BLaER1 treated with 17β-estradiol and CSF1 and Interleukin-3, amounts not matched to agents 10 nM and 100 nM (cell line): ENCODE data around the gene TOMT.
"Not testable (repeated sequence)": the region's sequence is repeated elsewhere in the genome, so short reads cannot be mapped to it uniquely, and the experiment has no call there.

Source experiments
- H3K27ac ChIP-seq, 11 experiments: shearing (Covaris generic); formaldehyde crosslinking; 2 replicates each; pipeline ENCODE4 v1.8.1; 2022
- H3K27me3 ChIP-seq, 11 experiments: shearing (Covaris generic); formaldehyde crosslinking; 2 replicates each; pipeline ENCODE4 v1.8.1; 2022
- H3K36me3 ChIP-seq, 11 experiments: shearing (Covaris generic); formaldehyde crosslinking; 2 replicates each; pipeline ENCODE4 v1.8.1; 2022
- H3K4me1 ChIP-seq, 10 experiments: shearing (Covaris generic); formaldehyde crosslinking; 2 replicates each; pipeline ENCODE4 v1.8.1; 2022
- H3K4me2 ChIP-seq, 11 experiments: shearing (Covaris generic); formaldehyde crosslinking; 2 replicates each; pipeline ENCODE4 v1.8.1; 2022
- H3K4me3 ChIP-seq, 10 experiments: shearing (Covaris generic); formaldehyde crosslinking; 2 replicates each; pipeline ENCODE4 v1.8.1; 2022
- H3K9ac ChIP-seq, 11 experiments: shearing (Covaris generic); formaldehyde crosslinking; 2 replicates each; pipeline ENCODE4 v1.8.1; 2022
- H3K9me3 ChIP-seq, 11 experiments: shearing (Covaris generic); formaldehyde crosslinking; replicated peaks in 1 of 11; 2 replicates each; pipeline ENCODE4 v1.8.1; 2022
- H4K20me1 ChIP-seq, 11 experiments: shearing (Covaris generic); formaldehyde crosslinking; 2 replicates each; pipeline ENCODE4 v1.8.1; 2022
- Cebpa-rat ChIP-seq, 11 experiments: shearing (Covaris generic); IDR thresholded peaks; 2 replicates each; pipeline ENCODE4 v1.8.1; 2022

Gene TOMT

DNA sequence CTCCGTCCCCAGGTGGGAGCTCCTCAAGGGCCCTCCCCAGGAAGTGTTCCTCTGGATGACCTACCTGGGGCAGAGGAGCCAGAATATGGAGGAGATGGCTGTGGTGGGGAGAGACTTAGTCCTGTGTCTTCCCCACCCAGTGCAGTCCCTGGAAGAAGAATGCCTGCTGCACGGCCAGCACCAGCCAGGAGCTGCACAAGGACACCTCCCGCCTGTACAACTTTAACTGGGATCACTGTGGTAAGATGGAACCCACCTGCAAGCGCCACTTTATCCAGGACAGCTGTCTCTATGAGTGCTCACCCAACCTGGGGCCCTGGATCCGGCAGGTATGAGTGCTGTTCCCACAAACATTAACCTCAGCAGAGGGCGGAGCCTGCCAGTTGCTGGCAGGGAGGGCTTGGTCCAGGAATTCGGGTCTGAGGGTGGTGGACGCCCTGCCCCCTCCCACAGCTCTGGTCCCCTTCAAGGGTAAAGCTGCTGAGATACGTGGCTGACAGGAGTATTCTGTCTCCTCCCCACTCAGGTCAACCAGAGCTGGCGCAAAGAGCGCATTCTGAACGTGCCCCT lies 33.2 kb downstream of the TOMT start:
- Histone ChIP-seq H3K27ac (no peak overlapping the region), H3K27me3 (no peaks in the 10 kb centered on the region), H3K4me3 (no peak overlapping the region), H3K36me3 (no peaks in the 10 kb centered on the region), H4K20me1 (no peaks in the 10 kb centered on the region), H3K9me3 (0 out of 22 replicates have a peak, but pooled peaks cover 0 to 5% (median 0%) of the 10 kb centered on the region in 11 experiments), H3K4me2 (no peak overlapping the region), H3K4me1 (peaks cover 0 to 16% (median 0%) of the 10 kb centered on the region in 10 experiments; a peak in 4 of 20 replicates), H3K9ac (no peak overlapping the region)
- TF ChIP-seq Cebpa-rat (IDR thresholded peaks at IDR 0.05): no peak

DNA sequence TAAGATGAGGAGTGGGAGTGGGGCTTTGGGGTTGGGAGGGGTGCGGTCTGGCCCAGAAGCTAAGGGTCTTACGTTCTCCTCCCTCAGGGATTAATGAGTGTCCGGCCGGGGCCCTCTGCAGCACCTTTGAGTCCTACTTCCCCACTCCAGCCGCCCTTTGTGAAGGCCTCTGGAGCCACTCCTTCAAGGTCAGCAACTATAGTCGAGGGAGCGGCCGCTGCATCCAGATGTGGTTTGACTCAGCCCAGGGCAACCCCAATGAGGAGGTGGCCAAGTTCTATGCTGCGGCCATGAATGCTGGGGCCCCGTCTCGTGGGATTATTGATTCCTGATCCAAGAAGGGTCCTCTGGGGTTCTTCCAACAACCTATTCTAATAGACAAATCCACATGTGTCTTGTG lies 33.8 kb downstream of the TOMT start:
- Histone ChIP-seq H3K4me1 (peaks cover 0 to 13% (median 0%) of the 10 kb centered on the region in 10 experiments; a peak in 3 of 20 replicates), H3K4me3 (no peak overlapping the region), H3K9ac (no peak overlapping the region), H3K27ac (no peak overlapping the region), H3K4me2 (no peak overlapping the region), H4K20me1 (no peaks in the 10 kb centered on the region), H3K36me3 (no peaks in the 10 kb centered on the region), H3K9me3 (0 out of 22 replicates have a peak, but pooled peaks cover 0 to 5% (median 0%) of the 10 kb centered on the region in 11 experiments), H3K27me3 (no peaks in the 10 kb centered on the region)
- TF ChIP-seq Cebpa-rat (IDR thresholded peaks at IDR 0.05): no peak

DNA sequence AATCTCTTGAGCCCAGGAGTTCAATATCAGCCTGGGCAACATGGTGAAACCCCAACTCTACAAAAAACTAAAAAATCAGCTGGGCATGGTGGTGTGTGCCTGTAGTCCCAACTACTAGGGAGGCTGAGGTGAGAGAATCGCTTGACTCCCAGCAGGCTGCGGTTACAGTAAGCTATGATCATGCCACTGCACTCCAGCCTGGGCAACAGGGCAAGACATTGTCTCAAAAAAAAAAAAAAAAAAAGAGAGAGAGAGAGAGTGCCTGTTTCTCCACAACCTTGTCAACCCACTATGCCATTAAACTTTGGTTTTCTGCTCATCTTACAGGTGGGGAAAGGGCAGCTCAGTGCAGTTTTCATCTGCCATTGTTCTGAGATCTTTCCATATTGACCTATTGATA lies 34.9 kb downstream of the TOMT start:
- Histone ChIP-seq H3K9me3 (0 out of 22 replicates have a peak, but pooled peaks cover 0 to 5% (median 0%) of the 10 kb centered on the region in 11 experiments), H3K27ac (no peak overlapping the region), H3K27me3 (no peaks in the 10 kb centered on the region), H3K4me1 (peaks cover 0 to 5% (median 0%) of the 10 kb centered on the region in 10 experiments; a peak in 2 of 20 replicates), H3K36me3 (no peaks in the 10 kb centered on the region), H4K20me1 (no peaks in the 10 kb centered on the region), H3K9ac (no peak overlapping the region), H3K4me2 (no peak overlapping the region), H3K4me3 (no peak overlapping the region)
- TF ChIP-seq Cebpa-rat (IDR thresholded peaks at IDR 0.05): no peak

DNA sequence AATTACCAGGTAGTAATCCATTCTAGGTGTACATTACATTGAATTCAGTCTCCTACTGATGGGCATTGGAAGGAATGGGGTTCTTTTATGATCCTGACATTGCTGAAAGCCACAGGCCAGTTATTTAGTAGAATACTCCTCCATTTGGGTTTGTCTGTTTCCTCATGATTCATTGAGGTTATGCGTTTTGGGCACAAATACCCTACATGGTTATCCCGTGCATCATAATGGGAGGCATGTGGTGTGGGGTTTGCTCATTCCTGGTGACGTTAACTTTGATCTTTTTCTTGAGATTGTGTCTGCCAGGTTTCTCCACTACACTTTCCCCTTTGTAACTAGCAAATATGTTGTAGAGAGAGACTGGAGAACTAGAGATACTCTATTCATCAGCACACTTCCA lies 35.3 kb downstream of the TOMT start:
- Histone ChIP-seq H3K9me3 (0 out of 22 replicates have a peak, but pooled peaks cover 0 to 5% (median 0%) of the 10 kb centered on the region in 11 experiments), H3K4me3 (no peak overlapping the region), H3K27ac (no peak overlapping the region), H3K4me2 (no peak overlapping the region), H3K4me1 (peaks cover 0 to under 1% (median 0%) of the 10 kb centered on the region in 10 experiments; a peak in 1 of 20 replicates), H3K36me3 (no peaks in the 10 kb centered on the region), H3K9ac (no peak overlapping the region), H4K20me1 (no peaks in the 10 kb centered on the region), H3K27me3 (no peaks in the 10 kb centered on the region)
- TF ChIP-seq Cebpa-rat (IDR thresholded peaks at IDR 0.05): no peak

DNA sequence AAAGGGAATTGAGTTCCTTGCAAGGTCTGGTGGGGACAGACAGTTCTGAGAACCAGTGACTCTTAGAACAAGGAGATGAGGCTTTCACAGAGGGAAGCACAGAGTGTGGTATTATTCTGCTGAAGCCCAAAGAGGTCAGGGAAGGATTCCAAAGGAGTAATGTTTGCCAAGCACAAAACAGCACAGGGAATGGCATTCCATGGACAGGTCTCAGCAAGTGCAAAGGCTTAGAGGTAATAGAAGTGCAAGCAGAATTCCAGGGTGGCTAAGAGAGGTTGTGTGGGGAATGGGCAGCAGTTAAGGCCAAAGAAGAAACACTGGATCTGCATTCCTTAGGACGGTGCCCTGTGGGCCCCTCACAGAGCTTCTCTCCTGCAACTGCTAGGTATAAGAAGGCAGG lies 36.4 kb downstream of the TOMT start:
- H3K9me3 ChIP-seq, H3K4me2 ChIP-seq, H3K9ac ChIP-seq, H3K27me3 ChIP-seq, H3K27ac ChIP-seq, H3K36me3 ChIP-seq, H3K4me1 ChIP-seq, H4K20me1 ChIP-seq, H3K4me3 ChIP-seq: not testable (repeated sequence)

DNA sequence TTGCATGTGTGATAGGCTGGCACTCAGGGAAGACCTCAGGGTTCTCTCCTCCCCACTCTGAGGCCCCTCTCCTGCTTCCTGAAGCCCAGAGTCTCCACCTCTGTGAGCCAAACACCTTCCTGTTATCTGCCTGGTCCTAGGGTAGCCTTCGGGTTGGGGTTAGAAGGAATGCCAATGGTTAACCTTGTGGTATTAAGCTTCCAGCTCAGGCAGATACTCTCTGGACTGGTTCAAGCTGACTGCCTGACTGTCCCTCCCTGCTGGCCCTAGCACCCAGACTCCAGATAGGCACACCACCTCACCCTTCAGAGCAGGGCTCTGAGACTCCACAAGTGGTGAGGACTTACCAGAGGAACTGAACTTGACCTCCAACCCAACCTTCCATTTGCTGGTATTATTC lies 36.8 kb downstream of the TOMT start:
- not testable (repeated sequence) for H3K27ac ChIP-seq, H3K27me3 ChIP-seq

DNA sequence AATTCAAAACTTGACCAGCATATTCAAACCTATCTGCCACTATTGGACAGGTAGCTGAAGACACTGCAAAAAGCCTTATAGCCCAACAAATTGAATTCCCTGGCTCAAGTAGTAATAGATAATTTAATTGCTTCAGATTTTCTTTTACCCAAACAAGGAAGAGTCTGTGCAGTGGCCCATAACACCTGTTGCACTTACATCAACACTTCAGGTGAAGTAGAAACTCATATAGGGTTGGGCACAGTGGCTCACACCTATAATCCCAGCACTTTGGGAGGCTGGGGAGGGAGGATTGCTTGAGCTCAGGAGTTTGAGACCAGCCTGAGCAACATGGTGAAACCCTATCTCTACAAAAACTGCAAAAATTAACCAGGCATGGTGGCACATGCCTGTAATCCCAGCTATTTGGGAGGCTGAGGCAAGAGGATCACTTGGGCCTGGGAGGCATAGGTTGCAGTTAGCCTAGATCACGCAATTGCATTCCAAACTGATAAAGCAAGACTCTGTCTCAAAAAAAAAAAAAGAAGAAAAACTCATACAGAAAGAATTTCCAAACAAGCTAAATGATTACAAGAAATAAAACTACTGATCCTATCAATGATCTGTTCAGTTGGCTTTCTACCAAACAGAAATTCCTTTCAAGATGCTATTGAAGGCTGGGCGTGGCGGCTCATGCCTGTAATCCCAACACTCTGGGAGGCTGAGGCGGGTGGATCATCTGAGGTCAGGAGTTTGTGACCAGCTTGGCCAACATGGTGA lies 39.3 kb downstream of the TOMT start:
- Histone ChIP-seq H3K4me3 (no peak overlapping the region), H3K4me1 (no peaks in the 10 kb centered on the region), H3K27me3 (no peaks in the 10 kb centered on the region), H3K4me2 (no peak overlapping the region), H3K9me3 (no peaks in the 10 kb centered on the region), H4K20me1 (no peaks in the 10 kb centered on the region), H3K36me3 (no peaks in the 10 kb centered on the region), H3K27ac (no peak overlapping the region), H3K9ac (no peak overlapping the region)
- TF ChIP-seq Cebpa-rat (IDR thresholded peaks at IDR 0.05): no peak

More for the DNA sequence above, 36.8 kb downstream of the TOMT start:
- H4K20me1 ChIP-seq, H3K4me2 ChIP-seq, H3K4me1 ChIP-seq, H3K9ac ChIP-seq, H3K9me3 ChIP-seq, H3K4me3 ChIP-seq, H3K36me3 ChIP-seq: not testable (repeated sequence)

DNA sequence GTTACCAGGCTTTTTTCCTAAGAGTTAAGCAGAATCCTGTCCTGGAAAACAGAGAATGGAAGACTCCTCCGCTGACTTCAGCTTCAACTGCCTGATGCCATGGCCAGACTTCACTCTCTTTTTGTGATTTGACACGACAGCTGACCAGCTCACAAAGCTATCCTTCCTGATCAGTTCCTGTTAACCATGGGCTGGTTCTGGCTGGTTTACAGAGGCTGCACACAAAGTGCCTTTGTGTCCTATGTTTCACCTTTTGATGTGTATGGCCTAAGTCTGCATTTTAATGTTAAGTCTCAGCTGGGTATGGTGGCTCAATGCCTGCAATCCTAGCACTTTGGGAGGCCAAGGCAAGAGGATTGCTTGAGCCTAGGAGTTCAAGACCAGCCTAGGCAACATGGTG lies 40.9 kb downstream of the TOMT start:
- H3K9ac ChIP-seq: no peak overlapping the region
- no peak overlapping the region for H3K27ac ChIP-seq
- H3K9me3 ChIP-seq: no peaks in the 10 kb centered on the region
- H3K36me3 ChIP-seq: no peaks in the 10 kb centered on the region
- no peaks in the 10 kb centered on the region for H4K20me1 ChIP-seq
- H3K4me2 ChIP-seq: no peak overlapping the region
- TF ChIP-seq Cebpa-rat (IDR thresholded peaks at IDR 0.05): no peak
- H3K27me3 ChIP-seq: no peaks in the 10 kb centered on the region
- no peaks in the 10 kb centered on the region for H3K4me1 ChIP-seq
- no peak overlapping the region for H3K4me3 ChIP-seq

DNA sequence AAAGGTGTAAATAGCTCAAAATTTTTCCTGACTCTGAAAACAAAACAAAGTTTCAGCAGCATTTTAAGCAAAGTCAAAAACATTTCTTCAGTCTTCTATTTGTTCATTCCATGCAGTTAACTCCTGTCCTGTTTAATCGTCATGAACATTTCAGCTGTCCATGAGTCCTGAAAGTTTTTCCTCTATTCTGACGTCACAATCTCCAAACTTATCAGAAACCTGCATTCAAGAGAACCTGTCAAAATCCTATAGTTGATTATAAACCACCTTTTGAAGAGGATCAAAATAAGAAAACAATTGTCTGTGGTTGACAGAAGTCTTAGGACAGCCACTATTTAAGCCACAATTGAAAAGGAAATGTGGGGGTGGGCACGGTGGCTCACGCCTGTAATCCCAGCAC lies 45.2 kb downstream of the TOMT start:
- H3K4me2 ChIP-seq: no peak overlapping the region
- no peaks in the 10 kb centered on the region for H3K27me3 ChIP-seq
- TF ChIP-seq Cebpa-rat (IDR thresholded peaks at IDR 0.05): no peak
- H3K9ac ChIP-seq: no peak overlapping the region
- no peaks in the 10 kb centered on the region for H3K9me3 ChIP-seq
- H3K27ac ChIP-seq: no peak overlapping the region
- no peaks in the 10 kb centered on the region for H3K4me1 ChIP-seq
- H4K20me1 ChIP-seq: no peaks in the 10 kb centered on the region
- H3K4me3 ChIP-seq: no peak overlapping the region
- no peaks in the 10 kb centered on the region for H3K36me3 ChIP-seq

DNA sequence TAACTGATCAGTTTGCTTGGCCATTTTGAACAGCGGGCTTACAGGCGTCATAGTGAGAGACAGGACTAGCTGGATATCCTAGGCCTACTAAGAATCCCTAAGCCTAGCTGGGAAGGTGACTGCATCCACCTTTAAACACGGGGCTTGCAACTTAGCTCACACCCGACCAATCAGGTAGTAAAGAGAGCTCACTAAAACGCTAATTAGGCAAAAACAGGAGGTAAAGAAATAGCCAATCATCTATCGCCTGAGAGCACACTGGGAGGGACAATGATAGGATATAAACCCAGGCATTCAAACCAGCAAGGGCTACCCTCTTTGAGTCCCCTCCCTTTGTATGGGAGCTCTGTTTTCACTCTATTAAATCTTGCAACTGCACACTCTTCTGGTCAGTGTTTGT lies 48.1 kb downstream of the TOMT start:
- H3K27ac ChIP-seq, H3K9me3 ChIP-seq, H3K36me3 ChIP-seq, H3K27me3 ChIP-seq, H4K20me1 ChIP-seq, H3K4me2 ChIP-seq, H3K4me3 ChIP-seq, H3K9ac ChIP-seq, H3K4me1 ChIP-seq: not testable (repeated sequence)
